H9 (cell line): ENCODE data around the gene BBX. TPM values are rescaled to one million over a fixed set of nuclear protein-coding genes. Genes with fewer than 3 reads are reported as not detected.

Source experiments
- DNase-seq: peaks from one replicate; pipeline ENCODE4 v3.0.0-alpha.2; 2017
- H2AFZ ChIP-seq: one replicate; pipeline ENCODE4 v1.6.1; 2013; ENCODE audit warnings: mild to moderate bottlenecking, low read length, control low read depth, moderate library complexity
- H2AK5ac ChIP-seq: 2 replicates; pipeline ENCODE4 v1.6.1; 2013; ENCODE audit warnings: low read length, control low read depth, mixed read lengths; ENCODE audit not compliant: insufficient read length
- H2BK120ac ChIP-seq: one replicate; pipeline ENCODE4 v1.6.1; 2013; ENCODE audit warnings: low read depth, mild to moderate bottlenecking, low read length, control low read depth, inconsistent platforms; ENCODE audit not compliant: poor library complexity, severe bottlenecking
- H2BK12ac ChIP-seq: 2 replicates; pipeline ENCODE4 v1.6.1; 2013; ENCODE audit warnings: low read length, control low read depth, mixed read lengths, low read depth; ENCODE audit not compliant: insufficient read length
- H2BK15ac ChIP-seq: 2 replicates; pipeline ENCODE4 v1.6.1; 2013; ENCODE audit warnings: low read depth, low read length, control low read depth
- H2BK20ac ChIP-seq: one replicate; pipeline ENCODE4 v1.6.1; 2013; ENCODE audit warnings: low read depth, mild to moderate bottlenecking, low read length, control low read depth, inconsistent platforms; ENCODE audit not compliant: poor library complexity, severe bottlenecking
- H2BK5ac ChIP-seq: 2 replicates; pipeline ENCODE4 v1.6.1; 2013; ENCODE audit warnings: low read length, control low read depth, mixed read lengths; ENCODE audit not compliant: insufficient read length
- H3K14ac ChIP-seq: 2 replicates; pipeline ENCODE4 v1.6.1; 2013; ENCODE audit warnings: low read length, control low read depth; ENCODE audit not compliant: insufficient read depth
- H3K18ac ChIP-seq: 2 replicates; pipeline ENCODE4 v1.6.1; 2013; ENCODE audit warnings: low read depth, mild to moderate bottlenecking, mixed read lengths, low read length, control low read depth; ENCODE audit not compliant: insufficient read length
- H3K23ac ChIP-seq: 2 replicates; pipeline ENCODE4 v1.6.1; 2013; ENCODE audit warnings: low read length, control low read depth, mixed read lengths, low read depth; ENCODE audit not compliant: insufficient read length
- H3K23me2 ChIP-seq: 2 replicates; pipeline ENCODE4 v1.6.1; 2013; ENCODE audit warnings: low read depth, mild to moderate bottlenecking, mixed read lengths, low read length, control low read depth; ENCODE audit not compliant: insufficient read length, poor library complexity, severe bottlenecking
- H3K27ac ChIP-seq: 2 replicates; pipeline ENCODE4 v1.5.1; 2013; ENCODE audit warnings: low read length, control low read depth, mixed read lengths, low read depth; ENCODE audit not compliant: insufficient read length
- H3K27me3 ChIP-seq: 2 replicates; pipeline ENCODE4 v1.6.1; 2013; ENCODE audit warnings: low read length, control low read depth, inconsistent platforms; ENCODE audit not compliant: insufficient read depth
- H3K4ac ChIP-seq: 2 replicates; pipeline ENCODE4 v1.6.1; 2013; ENCODE audit warnings: low read depth, mild to moderate bottlenecking, control low read depth, inconsistent platforms, low read length, moderate library complexity
- H3K4me1 ChIP-seq: 2 replicates; pipeline ENCODE4 v1.6.1; 2013; ENCODE audit warnings: low read length, control low read depth, inconsistent platforms; ENCODE audit not compliant: insufficient read depth
- H3K4me2 ChIP-seq: 2 replicates; pipeline ENCODE4 v1.6.1; 2013; ENCODE audit warnings: low read length, control low read depth, mixed read lengths; ENCODE audit not compliant: insufficient read length, insufficient read depth
- H3K56ac ChIP-seq: 2 replicates; pipeline ENCODE4 v1.6.1; 2013; ENCODE audit warnings: low read depth, mild to moderate bottlenecking, mixed read lengths, low read length, control low read depth; ENCODE audit not compliant: insufficient read length
- H3K79me1 ChIP-seq: 2 replicates; pipeline ENCODE4 v1.6.1; 2013; ENCODE audit warnings: low read depth, mild to moderate bottlenecking, moderate library complexity, low read length, control low read depth, inconsistent platforms; ENCODE audit not compliant: insufficient read depth, poor library complexity, severe bottlenecking
- H3K79me2 ChIP-seq: 2 replicates; pipeline ENCODE4 v1.6.1; 2013; ENCODE audit warnings: low read length, control low read depth, inconsistent platforms; ENCODE audit not compliant: insufficient read depth
- H3K9ac ChIP-seq: 2 replicates; pipeline ENCODE4 v1.6.1; 2013; ENCODE audit warnings: low read length, control low read depth, mixed read lengths; ENCODE audit not compliant: insufficient read length; ENCODE audit errors: extremely low read depth
- H3K9me3 ChIP-seq: one replicate; pipeline ENCODE4 v1.6.1; 2013; ENCODE audit warnings: low read depth, low read length, inconsistent platforms; ENCODE audit not compliant: control insufficient read depth
- H3T11ph ChIP-seq: one replicate; pipeline ENCODE4 v1.6.1; 2013; ENCODE audit warnings: mild to moderate bottlenecking, low read length, control low read depth, inconsistent platforms
- H4K20me1 ChIP-seq: one replicate; pipeline ENCODE4 v1.6.1; 2013; ENCODE audit not compliant: control insufficient read depth, insufficient read length, insufficient read depth
- H4K5ac ChIP-seq: 2 replicates; pipeline ENCODE4 v1.6.1; 2013; ENCODE audit warnings: low read depth, mild to moderate bottlenecking, mixed read lengths, low read length, control low read depth; ENCODE audit not compliant: insufficient read length
- H4K8ac ChIP-seq: replicated peaks from 2 replicates; pipeline ENCODE4 v1.6.1; 2013; ENCODE audit warnings: low read length, control low read depth, mixed read lengths, low read depth; ENCODE audit not compliant: insufficient read length
- H4K91ac ChIP-seq: 2 replicates; pipeline ENCODE4 v1.6.1; 2013; ENCODE audit warnings: low read depth, mild to moderate bottlenecking, moderate library complexity, mixed read lengths, low read length, control low read depth; ENCODE audit not compliant: insufficient read length
- H3K27ac Mint-ChIP-seq, 3 experiments: 2 replicates in 2 of 3; 3 replicates in 1 of 3; pipeline ENCODE4 v1.8.0; 2020 to 2021; ENCODE audit warnings: mixed read lengths in 3 of 3, mild to moderate bottlenecking in 1 of 3, moderate library complexity in 1 of 3
- H3K27me3 Mint-ChIP-seq: 2 replicates; pipeline ENCODE4 v1.8.0; 2021; ENCODE audit warnings: low read depth, mild to moderate bottlenecking, moderate library complexity, mixed read lengths
- H3K36me3 Mint-ChIP-seq, 3 experiments: 2 replicates in 2 of 3; 3 replicates in 1 of 3; pipeline ENCODE4 v1.8.0; 2020 to 2021; ENCODE audit warnings: low read depth in 3 of 3, mixed read lengths in 3 of 3; ENCODE audit not compliant: insufficient read depth in 1 of 3
- H3K4me1 Mint-ChIP-seq, 2 experiments: 2 replicates each; pipeline ENCODE4 v1.8.0; 2020; ENCODE audit warnings: mixed read lengths in 2 of 2
- H3K4me3 Mint-ChIP-seq, 2 experiments: 2 replicates in 1 of 2; 3 replicates in 1 of 2; pipeline ENCODE4 v1.8.0; 2020 to 2021; ENCODE audit warnings: mild to moderate bottlenecking in 2 of 2, mixed read lengths in 2 of 2, moderate library complexity in 1 of 2
- H3K9me3 Mint-ChIP-seq, 2 experiments: 2 replicates in 1 of 2; 3 replicates in 1 of 2; pipeline ENCODE4 v1.8.0; 2020; ENCODE audit warnings: mild to moderate bottlenecking in 2 of 2, mixed read lengths in 2 of 2, moderate library complexity in 1 of 2
- CTCF ChIP-seq: fragments of 200-600 bp; sonication (generic); conservative IDR thresholded peaks from 3 replicates; pipeline ENCODE4 v1.8.0; 2021; ENCODE audit warnings: antibody characterized with exemption, mild to moderate bottlenecking
- WGBS: extraction: QIAGEN DNeasy Blood & Tissue Kit; methylation state at CpG from one replicate; pipeline ENCODE4 v1.1.7; 2013; ENCODE audit warnings: missing lambda C conversion rate, low lambda C conversion rate, mixed read lengths; ENCODE audit not compliant: insufficient read length; ENCODE audit errors: extremely low coverage; 5-methylcytosine and 5-hydroxymethylcytosine counted together
- total RNA-seq: library from RNA; stranded (reverse); gene quantifications from 2 replicates; pipeline ENCODE4 v1.2.1, GENCODE V29; 2021

BBX gene
- total RNA-seq, 1 experiment from 2014 or later = 34.8 TPM

GRCh38 chr3:107634099-107634489 is 111.3 kb downstream of the BBX start:
- Histone ChIP-seq H3K56ac (no peak overlapping the region), H3K14ac (no peak overlapping the region), H4K91ac (no peak overlapping the region), H2BK5ac (no peak overlapping the region), H3K79me1 (no peaks in the 10 kb centered on the region), H4K8ac (no peak overlapping the region), H2AK5ac (no peak overlapping the region), H3K27ac (no peak overlapping the region), H3K4ac (no peak overlapping the region), H2BK20ac (no peak overlapping the region), H3K79me2 (no peaks in the 10 kb centered on the region), H2AFZ (no peak overlapping the region), H3K4me1 (peaks cover 4% of the 10 kb centered on the region; the same call in 1 of the 2 replicates), H2BK120ac (no peak overlapping the region), H3K4me2 (no peak overlapping the region), H3K27me3 (no peaks in the 10 kb centered on the region), H4K5ac (no peak overlapping the region), H3K18ac (no peak overlapping the region), H2BK12ac (no peak overlapping the region), H3K23ac (no peak overlapping the region), H3T11ph (no peak overlapping the region), H3K9me3 (no peaks in the 10 kb centered on the region), H3K23me2 (no peaks in the 10 kb centered on the region), H3K9ac (no peak overlapping the region), H4K20me1 (no peaks in the 10 kb centered on the region), H2BK15ac (no peak overlapping the region)
- H3K27me3 Mint-ChIP-seq = no peaks in the 10 kb centered on the region
- no peaks in the 10 kb centered on the region for H3K9me3 Mint-ChIP-seq
- H3K4me3 Mint-ChIP-seq = no peak overlapping the region
- peaks cover 15 to 21% of the 10 kb centered on the region in 2 experiments for H3K4me1 Mint-ChIP-seq
- peaks cover 0 to 1% (median 0%) of the 10 kb centered on the region in 3 experiments; a peak in 1 of 7 replicates for H3K36me3 Mint-ChIP-seq
- WGBS = no CpG with 5 or more reads among the region's 3 CpGs
- DNase-seq = no peak
- no peak overlapping the region for H3K27ac Mint-ChIP-seq
- TF ChIP-seq CTCF = no peak
